Stimulated activated CD4-positive, alpha-beta T cell treated with anti-CD3 and anti-CD28 coated beads, Interleukin-2, amount 100 ng/mL, for 48 hours (primary cell): ENCODE data around the gene PCK1.

Experiments
- DNase-seq, 2 donors: peaks; one replicate each; pipeline ENCODE4 v3.0.0-alpha.2; 2020

Gene PCK1

GRCh38 chr20:57561356-57562279, 708 bp downstream of the PCK1 start:
- no peak for DNase-seq

GRCh38 chr20:57562541-57563465, 1.9 kb downstream of the PCK1 start:
- no peak for DNase-seq

DNA sequence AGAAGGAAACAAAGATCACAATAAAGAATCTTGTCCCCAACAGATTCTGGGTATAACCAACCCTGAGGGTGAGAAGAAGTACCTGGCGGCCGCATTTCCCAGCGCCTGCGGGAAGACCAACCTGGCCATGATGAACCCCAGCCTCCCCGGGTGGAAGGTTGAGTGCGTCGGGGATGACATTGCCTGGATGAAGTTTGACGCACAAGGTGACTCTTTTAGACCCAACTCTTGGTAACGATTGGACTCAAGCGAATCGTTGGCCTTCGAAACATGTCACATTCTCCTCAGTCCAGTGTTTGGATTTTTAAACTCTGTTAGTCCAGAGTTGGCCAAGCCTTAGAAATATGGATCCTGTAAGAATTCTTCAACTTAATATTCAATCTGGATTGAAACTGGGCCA, 2.6 kb downstream of the PCK1 start:
- DNase-seq = no peak

GRCh38 chr20:57564180-57564802, 3.4 kb downstream of the PCK1 start:
- DNase-seq = no peak

- DNase-seq = no peak
Measured at GRCh38 chr20:57564951-57565642, 4.2 kb downstream of the PCK1 start.

GRCh38 chr20:57566399-57566798, 5.5 kb downstream of the PCK1 start:
- no peak for DNase-seq

- no peak for DNase-seq
Measured at GRCh38 chr20:57566803-57567459, 6.0 kb downstream of the PCK1 start.

DNA sequence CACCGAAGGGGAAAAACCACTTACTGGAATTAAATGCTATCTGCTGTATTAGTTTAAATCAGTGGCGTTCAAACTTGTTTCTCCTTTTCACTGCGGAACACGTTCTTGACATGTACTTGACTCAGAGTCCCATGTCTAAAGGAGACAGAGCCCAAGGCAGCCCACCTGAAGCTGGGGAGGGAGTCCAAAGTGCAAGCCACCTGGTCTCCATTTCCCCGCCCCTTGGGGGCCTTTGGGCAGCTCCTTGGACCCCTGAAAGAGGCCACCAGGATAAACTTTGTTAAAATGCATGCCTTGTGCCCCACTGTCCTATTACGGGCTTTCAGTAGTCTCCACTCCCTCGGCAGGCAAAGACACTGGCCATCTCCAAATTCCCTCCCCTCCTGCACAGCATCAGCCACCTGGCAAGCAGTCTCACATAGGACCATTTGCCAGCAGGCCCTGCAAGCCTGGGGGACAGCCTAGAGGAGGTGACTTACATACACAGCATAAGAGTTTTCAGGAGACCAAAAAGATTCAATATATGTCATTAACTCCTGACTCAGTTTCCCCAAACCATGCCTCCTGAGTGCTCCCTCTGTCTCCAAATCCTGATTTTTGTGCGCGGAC, 6.7 kb downstream of the PCK1 start:
- DNase-seq = no peak

GRCh38 chr20:57568088-57568896, 7.4 kb downstream of the PCK1 start:
- DNase-seq = no peak

DNA sequence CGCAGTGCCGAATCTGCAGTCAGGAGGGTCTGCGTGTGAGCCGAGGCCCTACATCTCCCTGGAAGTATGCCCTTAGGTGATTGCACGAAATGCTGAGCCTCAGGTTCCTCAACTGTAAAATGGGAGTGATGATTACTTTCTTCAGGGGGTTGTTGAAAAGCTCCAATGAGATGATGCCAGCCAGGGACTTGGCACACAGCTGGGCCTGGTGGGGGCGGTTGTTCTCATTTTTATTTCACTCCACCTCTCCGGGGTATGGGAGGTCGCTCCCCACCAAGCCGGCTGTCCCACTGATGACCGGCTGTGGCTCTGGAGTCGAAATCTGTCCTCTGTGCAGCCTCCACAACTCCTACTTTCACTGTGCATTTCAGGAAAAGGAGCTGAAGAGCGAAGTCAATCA, 8.1 kb downstream of the PCK1 start:
- no peak for DNase-seq

DNA sequence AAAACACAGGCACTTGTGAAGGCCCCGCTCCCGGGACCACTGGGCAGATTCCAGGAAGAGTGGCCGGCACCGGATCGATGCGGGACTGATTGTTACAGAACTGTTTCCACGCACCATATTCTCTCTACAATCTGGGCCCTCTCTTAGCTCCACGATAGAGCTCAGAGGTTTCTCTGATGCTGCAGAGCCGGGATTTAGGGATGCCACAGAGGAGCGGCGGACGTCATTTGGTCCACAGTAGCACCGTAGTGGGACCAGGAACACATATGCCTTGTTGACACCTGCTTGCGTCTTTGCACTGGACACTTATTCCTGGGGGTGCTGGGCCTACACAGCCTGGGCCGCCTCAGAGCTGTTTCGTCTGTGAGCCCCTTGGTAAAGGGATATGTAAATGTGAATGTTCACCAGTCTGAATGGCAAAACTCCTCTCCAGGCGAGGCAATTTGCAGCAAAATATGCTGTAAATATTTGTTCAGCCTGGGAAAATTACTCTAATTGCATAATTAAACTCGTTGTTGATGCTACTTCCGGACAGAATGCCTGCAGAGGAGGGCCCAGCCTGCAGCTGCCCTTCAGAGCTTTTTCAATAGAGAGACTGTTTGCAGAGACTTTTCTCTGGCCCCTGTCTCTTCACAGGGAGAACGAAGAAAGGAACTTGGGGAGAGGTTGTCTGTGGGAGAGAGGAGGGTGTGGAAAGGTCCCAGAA, 9.4 kb downstream of the PCK1 start:
- no peak for DNase-seq

GRCh38 chr20:57570920-57571319, 10.0 kb downstream of the PCK1 start:
- DNase-seq = no peak

- no peak for DNase-seq
Measured at GRCh38 chr20:57571782-57572416, 11.0 kb downstream of the PCK1 start.

DNA sequence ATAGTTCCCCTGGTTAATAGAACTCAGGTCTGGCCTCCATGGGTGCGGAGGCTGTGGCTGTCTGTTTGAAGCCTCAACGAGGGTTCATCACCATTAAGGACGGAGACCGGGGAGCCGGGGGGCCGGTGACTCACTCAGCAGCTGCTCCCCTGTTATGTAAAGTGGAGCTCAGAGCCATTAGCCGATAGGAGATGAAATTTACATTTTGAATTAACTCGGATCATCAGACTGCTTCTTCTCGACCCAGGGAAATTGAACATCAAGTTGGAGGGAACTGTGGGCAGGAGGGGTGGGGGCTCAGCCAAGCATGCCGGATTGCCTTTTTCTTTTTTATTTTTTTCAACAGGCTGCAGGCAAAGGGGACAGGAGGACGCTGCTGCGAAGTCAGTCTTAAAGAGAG, 12.3 kb downstream of the PCK1 start:
- DNase-seq = no peak

- no peak for DNase-seq
Measured at GRCh38 chr20:57573894-57574293, 13.0 kb downstream of the PCK1 start.

GRCh38 chr20:57574954-57575353, 14.0 kb downstream of the PCK1 start:
- DNase-seq = no peak

- no peak for DNase-seq
Measured at GRCh38 chr20:57576002-57576401, 15.1 kb downstream of the PCK1 start.

DNA sequence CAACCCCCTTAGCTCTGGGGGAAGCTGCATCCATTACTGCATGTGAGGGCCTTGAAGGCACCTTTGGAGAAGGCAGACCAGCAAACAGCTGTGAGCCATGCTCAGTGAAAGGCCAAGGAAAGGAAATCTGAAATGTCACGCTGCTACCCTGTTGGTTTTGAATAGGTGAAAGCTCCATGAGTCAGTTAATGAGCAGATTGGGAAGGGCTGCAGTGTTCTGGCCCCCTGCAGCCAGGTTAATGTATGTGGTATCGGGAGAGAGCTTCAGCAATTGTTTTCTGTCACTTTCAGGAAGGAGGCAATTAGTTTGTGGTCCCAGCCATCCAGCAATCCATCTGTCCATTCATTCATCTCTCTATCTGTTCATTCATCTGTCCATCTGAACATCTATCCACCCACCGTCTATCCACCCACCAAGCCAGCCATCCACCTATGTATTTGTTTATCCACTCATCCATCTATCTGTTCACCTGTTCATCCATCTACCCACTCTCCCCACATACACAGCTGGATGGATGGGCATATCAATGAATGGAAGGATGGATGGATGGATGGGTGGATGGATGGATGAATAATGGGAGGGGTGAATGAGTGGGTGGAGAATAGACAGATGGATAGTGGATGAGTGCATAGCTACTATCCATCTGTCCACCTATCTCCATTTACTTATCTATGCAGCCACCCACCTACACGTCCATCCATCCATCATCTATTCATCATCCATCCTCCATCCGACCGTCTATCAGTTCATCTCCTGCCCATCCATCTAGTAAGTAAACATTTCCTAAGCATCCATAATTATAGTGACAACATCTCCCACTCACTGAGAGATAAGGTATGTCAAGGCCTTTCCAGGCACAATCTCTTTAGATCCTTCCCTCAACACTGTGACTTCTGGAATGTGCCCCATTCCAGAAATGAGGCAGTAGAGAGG, 16.0 kb downstream of the PCK1 start:
- DNase-seq = no peak
